Hepatocyte (in vitro differentiated cells): Measurements from ENCODE around the gene SPAAR. TPM values are rescaled to one million over a fixed set of nuclear protein-coding genes. Genes with fewer than 3 reads are reported as not detected.

ENCODE experiments used
- DNase-seq: peaks from one replicate; pipeline ENCODE4 v3.0.0-alpha.2; 2016; ENCODE audit warnings: low spot score
- H2AFZ ChIP-seq: fragments of 200-600 bp; sonication (generic); 2 replicates; pipeline ENCODE4 v1.6.0; 2016; ENCODE audit warnings: antibody characterized with exemption, mild to moderate bottlenecking
- H3K27ac ChIP-seq: fragments of 200-600 bp; sonication (generic); 2 replicates; pipeline ENCODE4 v1.5.1; 2016; ENCODE audit warnings: mild to moderate bottlenecking
- H3K27me3 ChIP-seq: fragments of 200-600 bp; sonication (generic); 2 replicates; pipeline ENCODE4 v1.6.1; 2016
- H3K36me3 ChIP-seq: fragments of 200-600 bp; sonication (generic); replicated peaks from 2 replicates; pipeline ENCODE4 v1.5.1; 2016; ENCODE audit warnings: low read depth; ENCODE audit not compliant: insufficient read depth
- H3K4me1 ChIP-seq: fragments of 200-600 bp; sonication (generic); 2 replicates; pipeline ENCODE4 v1.5.1; 2016; ENCODE audit warnings: mild to moderate bottlenecking, moderate library complexity; ENCODE audit not compliant: insufficient read depth
- H3K4me2 ChIP-seq: fragments of 200-600 bp; sonication (generic); 2 replicates; pipeline ENCODE4 v1.6.0; 2016
- H3K4me3 ChIP-seq: fragments of 200-600 bp; sonication (generic); 2 replicates; pipeline ENCODE4 v1.5.1; 2016; ENCODE audit warnings: mild to moderate bottlenecking
- H3K79me2 ChIP-seq: fragments of 200-600 bp; sonication (generic); 2 replicates; pipeline ENCODE4 v1.6.0; 2017; ENCODE audit warnings: mild to moderate bottlenecking
- H3K9me2 ChIP-seq: fragments of 200-600 bp; sonication (generic); replicated peaks from 2 replicates; pipeline ENCODE4 v1.6.0; 2017; ENCODE audit warnings: mild to moderate bottlenecking; ENCODE audit not compliant: insufficient read depth
- H3K9me3 ChIP-seq: fragments of 200-600 bp; sonication (generic); 2 replicates; pipeline ENCODE4 v1.5.1; 2016; ENCODE audit warnings: low read depth, mild to moderate bottlenecking
- H4K20me1 ChIP-seq: fragments of 200-600 bp; sonication (generic); 2 replicates; pipeline ENCODE4 v1.6.0; 2016; ENCODE audit warnings: mild to moderate bottlenecking; ENCODE audit not compliant: insufficient read depth, poor library complexity, severe bottlenecking
- EZH2 ChIP-seq: fragments of 200-600 bp; sonication (generic); IDR thresholded peaks from 2 replicates; pipeline ENCODE4 v1.6.1; 2016; ENCODE audit warnings: antibody characterized with exemption, mild to moderate bottlenecking, borderline replicate concordance
- EZH2phosphoT487 ChIP-seq: fragments of 200-600 bp; sonication (generic); IDR thresholded peaks from one replicate; pipeline ENCODE4 v1.6.1; 2018; ENCODE audit warnings: antibody characterized with exemption, mild to moderate bottlenecking, low read depth, moderate library complexity; ENCODE audit not compliant: unreplicated experiment, severe bottlenecking
- WGBS: methylation state at CpG from one replicate; pipeline ENCODE4 v1.1.6; 2016; ENCODE audit warnings: low lambda C conversion rate; ENCODE audit errors: missing lambda C conversion rate; 5-methylcytosine and 5-hydroxymethylcytosine counted together
- polyA plus RNA-seq: library from polyadenylated mRNA; unstranded; fragments of >200 nt; fragmentation: Nextera tagmentation; extraction: Ambion mirVana; gene quantifications from 2 replicates; pipeline ENCODE4 v1.2.1, GENCODE V29; 2016
- total RNA-seq: library from RNA; depleted of rRNA; stranded (reverse); fragments of >200 nt; gene quantifications from 2 replicates; pipeline ENCODE4 v1.2.3, GENCODE V29; 2014
- TF ChIP-seq, protein P1 (sequence below): fragments of 200-600 bp; sonication (generic); IDR thresholded peaks from 2 replicates; pipeline ENCODE4 v1.5.1; 2016; ENCODE audit warnings: antibody characterized with exemption, mild to moderate bottlenecking; ENCODE audit not compliant: poor library complexity

The SPAAR gene
- total and polyA plus RNA-seq, 2 experiments from 2014 or later, result not detected

DNA sequence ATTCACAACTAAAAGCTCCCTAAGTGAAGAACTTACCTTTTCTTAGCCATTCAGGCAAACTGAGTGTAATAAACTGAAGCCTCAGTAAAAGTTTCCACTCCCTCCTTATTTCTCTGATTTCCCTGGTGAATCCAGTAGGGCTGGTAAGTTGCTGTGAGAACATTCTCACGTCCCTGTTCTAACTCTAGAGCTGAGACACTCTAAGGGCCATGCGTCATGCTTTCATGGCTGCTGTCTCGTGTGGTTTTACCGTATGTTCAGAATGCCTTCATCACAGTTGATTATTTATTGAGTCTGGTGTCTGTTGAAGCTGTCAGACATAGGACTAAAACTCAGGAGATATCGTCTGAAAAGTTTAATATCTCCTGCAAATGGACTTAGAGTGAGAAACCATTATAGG lies 47.4 kb downstream of the SPAAR start:
- H3K4me2 ChIP-seq, result no peak overlapping the region

DNA sequence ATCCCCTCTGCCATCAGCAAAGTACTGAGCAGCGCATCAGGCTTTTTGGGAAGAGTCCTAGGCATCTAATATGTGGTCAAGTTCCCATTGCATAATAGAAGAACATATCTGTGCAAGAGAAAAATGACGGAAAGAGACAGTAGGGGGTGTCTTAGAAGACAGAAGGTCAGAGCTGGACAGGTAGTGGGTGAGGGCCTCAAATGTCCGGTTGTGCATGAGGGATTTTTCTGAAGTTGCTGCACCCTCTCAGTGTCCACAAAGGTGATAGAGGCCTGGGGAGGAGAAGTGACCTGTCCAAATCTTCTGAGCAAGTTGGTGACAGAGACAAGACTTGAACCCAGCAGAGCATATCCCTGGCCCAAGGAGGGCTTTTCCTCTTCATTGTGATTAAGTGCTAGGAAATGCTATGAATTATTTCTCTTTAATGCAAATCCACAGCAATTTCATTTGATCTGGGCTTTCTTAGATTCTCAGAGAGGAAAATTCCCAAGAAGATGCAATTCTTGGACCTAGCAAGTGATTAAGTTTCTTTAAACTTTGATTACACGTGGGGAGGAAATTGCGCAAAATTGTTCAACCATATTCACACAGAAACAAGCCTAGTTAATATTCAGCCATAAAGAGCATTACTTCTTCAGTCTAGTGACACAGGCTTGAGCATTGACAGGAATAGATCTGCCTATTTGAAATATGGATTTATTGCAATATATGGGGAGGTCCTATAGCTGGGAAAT lies 49.0 kb downstream of the SPAAR start, which contains the start of gene OR2S2:
Gene OR2S2 (minus strand): TSS at position 51 of the 734 bp plus-strand sequence. CDS start 56 bp downstream, outside the sequence.
- Histone ChIP-seq H3K4me1 (peaks cover 2% of the 10 kb centered on the region), H4K20me1 (no peaks in the 10 kb centered on the region), H3K36me3 (no peaks in the 10 kb centered on the region), H3K9me3 (no peaks in the 10 kb centered on the region), H3K79me2 (no peaks in the 10 kb centered on the region), H2AFZ (no peak within 1 kb of the TSS), H3K27me3 (no peaks in the 10 kb centered on the region), H3K27ac (no peak within 1 kb of the TSS), H3K4me2 (no peak within 1 kb of the TSS), H3K9me2 (no peaks in the 10 kb centered on the region), H3K4me3 (no peak within 1 kb of the TSS)
- TF ChIP-seq, protein P1, sequence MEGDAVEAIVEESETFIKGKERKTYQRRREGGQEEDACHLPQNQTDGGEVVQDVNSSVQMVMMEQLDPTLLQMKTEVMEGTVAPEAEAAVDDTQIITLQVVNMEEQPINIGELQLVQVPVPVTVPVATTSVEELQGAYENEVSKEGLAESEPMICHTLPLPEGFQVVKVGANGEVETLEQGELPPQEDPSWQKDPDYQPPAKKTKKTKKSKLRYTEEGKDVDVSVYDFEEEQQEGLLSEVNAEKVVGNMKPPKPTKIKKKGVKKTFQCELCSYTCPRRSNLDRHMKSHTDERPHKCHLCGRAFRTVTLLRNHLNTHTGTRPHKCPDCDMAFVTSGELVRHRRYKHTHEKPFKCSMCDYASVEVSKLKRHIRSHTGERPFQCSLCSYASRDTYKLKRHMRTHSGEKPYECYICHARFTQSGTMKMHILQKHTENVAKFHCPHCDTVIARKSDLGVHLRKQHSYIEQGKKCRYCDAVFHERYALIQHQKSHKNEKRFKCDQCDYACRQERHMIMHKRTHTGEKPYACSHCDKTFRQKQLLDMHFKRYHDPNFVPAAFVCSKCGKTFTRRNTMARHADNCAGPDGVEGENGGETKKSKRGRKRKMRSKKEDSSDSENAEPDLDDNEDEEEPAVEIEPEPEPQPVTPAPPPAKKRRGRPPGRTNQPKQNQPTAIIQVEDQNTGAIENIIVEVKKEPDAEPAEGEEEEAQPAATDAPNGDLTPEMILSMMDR, result no peak
- TF ChIP-seq EZH2 (no peak), EZH2phosphoT487 (no peak)
- no peak for DNase-seq
- 90% methylated on average over 5 of the region's 5 CpGs for WGBS

More for the DNA sequence above, 47.4 kb downstream of the SPAAR start:
- Histone ChIP-seq H3K4me3 (no peak overlapping the region), H4K20me1 (no peaks in the 10 kb centered on the region), H3K79me2 (no peaks in the 10 kb centered on the region), H3K9me3 (no peaks in the 10 kb centered on the region), H3K27me3 (peaks cover 6% of the 10 kb centered on the region), H3K4me1 (peaks cover 2% of the 10 kb centered on the region), H3K36me3 (no peaks in the 10 kb centered on the region), H3K27ac (no peak overlapping the region), H3K9me2 (no peaks in the 10 kb centered on the region), H2AFZ (no peak overlapping the region)
- DNase-seq, result no peak
- TF ChIP-seq, protein P1, result no peak
- TF ChIP-seq EZH2phosphoT487 (no peak), EZH2 (no peak)
- 78% methylated on average over 5 of the region's 5 CpGs for WGBS

DNA sequence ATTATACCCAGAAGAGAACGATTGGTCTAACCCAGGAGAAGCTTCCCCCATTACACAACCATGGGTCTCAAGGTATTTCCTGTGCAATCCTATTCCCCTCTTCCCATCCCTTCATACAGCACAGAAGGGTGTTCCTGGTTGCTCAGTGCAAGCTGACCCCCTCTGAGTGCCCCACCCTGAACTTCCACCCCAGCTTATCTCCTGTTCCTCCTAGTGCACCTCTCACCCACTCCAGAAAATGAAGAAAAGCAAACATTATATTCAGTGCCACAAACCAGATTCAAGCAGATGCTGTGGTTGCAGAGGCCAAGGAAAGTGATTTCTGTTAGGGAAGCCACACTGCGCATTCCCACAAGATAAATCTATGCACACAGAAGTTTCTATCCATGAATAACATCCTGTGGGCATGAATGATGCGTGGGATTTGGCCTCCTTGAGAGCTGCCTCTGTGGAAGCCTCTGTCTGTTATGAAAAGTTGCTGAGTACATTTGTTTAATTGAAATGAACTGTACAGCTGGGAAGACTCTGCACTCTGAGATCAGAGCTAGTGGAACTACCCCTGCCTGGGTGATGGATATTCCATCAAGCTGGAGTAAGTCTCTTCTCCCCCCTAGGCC lies 50.9 kb downstream of the SPAAR start:
- no peak overlapping the region for H3K27ac ChIP-seq
- H2AFZ ChIP-seq, result no peak overlapping the region
- H3K9me2 ChIP-seq, result no peaks in the 10 kb centered on the region
- no peak overlapping the region for H3K4me3 ChIP-seq
- no peaks in the 10 kb centered on the region for H3K9me3 ChIP-seq
- no peak for DNase-seq
- TF ChIP-seq EZH2phosphoT487 (no peak), EZH2 (no peak)
- TF ChIP-seq, protein P1, result no peak
- no peaks in the 10 kb centered on the region for H4K20me1 ChIP-seq
- H3K79me2 ChIP-seq, result no peaks in the 10 kb centered on the region
- no peaks in the 10 kb centered on the region for H3K36me3 ChIP-seq
- H3K4me1 ChIP-seq, result peaks cover 2% of the 10 kb centered on the region
- 86% methylated on average over 2 of the region's 3 CpGs for WGBS
- no peak overlapping the region for H3K4me2 ChIP-seq
- H3K27me3 ChIP-seq, result peaks cover 2% of the 10 kb centered on the region

Other genes with a start within 250 kb of the SPAAR start
- 1.8 and 9.4 TPM in 2 replicates for gene ARHGEF39, start 244.3 kb upstream of the SPAAR start, total RNA-seq
- gene ARHGEF39, start 244.3 kb upstream of the SPAAR start, polyA plus RNA-seq, result 5.2 and 5.6 TPM in 2 replicates
- gene CA9, start 235.6 kb upstream of the SPAAR start, total RNA-seq, result 0.27 TPM in 1 of 2 replicates, not detected in the other
- gene CA9, start 235.6 kb upstream of the SPAAR start, polyA plus RNA-seq, result 2.1 and 2.4 TPM in 2 replicates
- gene TPM2, start 219.6 kb upstream of the SPAAR start, total RNA-seq, result 98.7 and 106 TPM in 2 replicates
- gene TPM2, start 219.6 kb upstream of the SPAAR start, polyA plus RNA-seq, result 166 and 203 TPM in 2 replicates
- gene TLN1, start 177.3 kb upstream of the SPAAR start, total RNA-seq, result 100 and 113 TPM in 2 replicates
- 70.5 and 73.4 TPM in 2 replicates for gene TLN1, start 177.3 kb upstream of the SPAAR start, polyA plus RNA-seq
- 54.6 and 69.6 TPM in 2 replicates for gene CREB3, start 176.8 kb upstream of the SPAAR start, total RNA-seq
- gene CREB3, start 176.8 kb upstream of the SPAAR start, polyA plus RNA-seq, result 79.8 and 79.9 TPM in 2 replicates
- gene GBA2, start 160.3 kb upstream of the SPAAR start, total RNA-seq, result 58.5 and 60.5 TPM in 2 replicates
- gene GBA2, start 160.3 kb upstream of the SPAAR start, polyA plus RNA-seq, result 77.5 and 80.2 TPM in 2 replicates
- gene RGP1, start 160.2 kb upstream of the SPAAR start, total RNA-seq, result 17.1 and 19.3 TPM in 2 replicates
- gene RGP1, start 160.2 kb upstream of the SPAAR start, polyA plus RNA-seq, result 11.2 and 11.4 TPM in 2 replicates
- gene MSMP, start 155.2 kb upstream of the SPAAR start, total RNA-seq, result not detected in 2 replicates
- not detected in 2 replicates for gene MSMP, start 155.2 kb upstream of the SPAAR start, polyA plus RNA-seq
- 12.8 and 13.9 TPM in 2 replicates for gene NPR2, start 117.9 kb upstream of the SPAAR start, total RNA-seq
- gene NPR2, start 117.9 kb upstream of the SPAAR start, polyA plus RNA-seq, result 12.2 and 14.4 TPM in 2 replicates
- gene SPAG8, start 97.2 kb upstream of the SPAAR start, total RNA-seq, result 0.10 and 1.4 TPM in 2 replicates
- 0.55 and 0.63 TPM in 2 replicates for gene SPAG8, start 97.2 kb upstream of the SPAAR start, polyA plus RNA-seq
- 31.9 and 45.7 TPM in 2 replicates for gene HINT2, start 94.4 kb upstream of the SPAAR start, total RNA-seq
- 81.4 and 87.3 TPM in 2 replicates for gene HINT2, start 94.4 kb upstream of the SPAAR start, polyA plus RNA-seq
- gene FAM221B, start 80.8 kb upstream of the SPAAR start, total RNA-seq, result not detected in 2 replicates
- gene FAM221B, start 80.8 kb upstream of the SPAAR start, polyA plus RNA-seq, result 0.26 TPM in 1 of 2 replicates, not detected in the other
- 7.5 and 12.3 TPM in 2 replicates for gene TMEM8B, start 80.3 kb upstream of the SPAAR start, total RNA-seq
- 13.4 and 14.6 TPM in 2 replicates for gene TMEM8B, start 80.3 kb upstream of the SPAAR start, polyA plus RNA-seq
- gene OR13J1, start 39.1 kb upstream of the SPAAR start, total RNA-seq, result not detected in 2 replicates
- gene OR13J1, start 39.1 kb upstream of the SPAAR start, polyA plus RNA-seq, result not detected in 2 replicates
- gene HRCT1, start 3.3 kb upstream of the SPAAR start, total RNA-seq, result 0.24 and 0.90 TPM in 2 replicates
- 0.72 and 1.8 TPM in 2 replicates for gene HRCT1, start 3.3 kb upstream of the SPAAR start, polyA plus RNA-seq
- 0.27 TPM in 1 of 2 replicates, not detected in the other for gene OR2S2, start 48.7 kb downstream of the SPAAR start, total RNA-seq
- gene OR2S2, start 48.7 kb downstream of the SPAAR start, polyA plus RNA-seq, result not detected in 2 replicates
- 11.2 and 15.3 TPM in 2 replicates for gene RECK, start 127.4 kb downstream of the SPAAR start, total RNA-seq
- gene RECK, start 127.4 kb downstream of the SPAAR start, polyA plus RNA-seq, result 13.5 and 13.7 TPM in 2 replicates
- gene GLIPR2, start 227.2 kb downstream of the SPAAR start, total RNA-seq, result 9.8 and 14.1 TPM in 2 replicates
- 12.6 and 20.1 TPM in 2 replicates for gene GLIPR2, start 227.2 kb downstream of the SPAAR start, polyA plus RNA-seq